ENCODE results near the gene EPN3. TPM values are rescaled to one million over a fixed set of nuclear protein-coding genes. Genes with fewer than 3 reads are reported as not detected.

EPN3 gene
- polyA plus RNA-seq, 1 of the 3 experiments (the other 2 are of a cell fraction): 0.05 TPM

- Histone ChIP-seq H3K79me2 (ENCODE audit: insufficient read depth) (no peaks in the 10 kb centered on the region), H3K9ac (no peak overlapping the region), H3K27ac (ENCODE audit: low read depth in 2 of 2, low read length in 1 of 2) (peak overlapping the region in 1 of 2 experiments; percentile 91; a peak in 2 of 4 replicates), H3K36me3 (replicated peaks in 1 of 2; ENCODE audit: control insufficient read depth in 1 of 2, insufficient read depth in 2 of 2, low read length in 1 of 2) (no peaks in the 10 kb centered on the region), H3K9me3 (no peaks in the 10 kb centered on the region), H3K4me3 (ENCODE audit: low read depth in 2 of 2, low read length in 1 of 2) (no peak overlapping the region; a peak in 1 of 4 replicates), H2AFZ (ENCODE audit: low read depth) (peak overlapping the region; percentile 30; the same call in 1 of the 2 replicates), H3K9me2 (no peaks in the 10 kb centered on the region), H3K27me3 (ENCODE audit: insufficient read depth) (peaks cover 31% of the 10 kb centered on the region), H3K4me2 (peak overlapping the region; percentile 39; the same call in 1 of the 2 replicates), H3K4me1 (ENCODE audit: control insufficient read depth in 1 of 2, insufficient read depth in 2 of 2, low read depth in 1 of 2, low read length in 1 of 2) (peaks cover 10 to 81% of the 10 kb centered on the region in 2 experiments), H3F3A (replicated peaks; ENCODE audit: insufficient read depth) (peaks cover 12% of the 10 kb centered on the region), H4K20me1 (ENCODE audit: insufficient read depth) (no peaks in the 10 kb centered on the region)
- TF ChIP-seq GATA2 (CRISPR knock-in tag; IDR thresholded peaks at IDR 0.05) (peak; percentile 89), EP300 (IDR thresholded peaks at IDR 0.05; ENCODE audit: borderline replicate concordance in 1 of 2, low read depth in 1 of 2, low read length in 1 of 2) (peak in 1 of 2 experiments; percentile 26; a peak in 1 of 4 replicates), RFX5 (IDR thresholded peaks at IDR 0.05; ENCODE audit: low read length) (no peak; the same call in 1 of the 2 replicates), MXI1 (IDR thresholded peaks at IDR 0.05; ENCODE audit: low read depth, low read length) (peak; percentile 95), CHD2 (IDR thresholded peaks at IDR 0.05; ENCODE audit: low read length, partially characterized antibody) (peak; percentile 28), FOXJ3 (CRISPR knock-in tag; IDR thresholded peaks at IDR 0.05) (no peak), ELF1 (IDR thresholded peaks at IDR 0.05) (no peak), MEF2A (IDR thresholded peaks at IDR 0.05; ENCODE audit: borderline replicate concordance, low read depth) (no peak), CTCF (IDR thresholded peaks at IDR 0.05) (no peak), USF2 (IDR thresholded peaks at IDR 0.05; ENCODE audit: borderline replicate concordance, low read depth, low read length) (peak; percentile 57; the same call in 1 of the 2 replicates), RXRA (IDR thresholded peaks at IDR 0.05; ENCODE audit: borderline replicate concordance, low read depth) (no peak), RAD21 (IDR thresholded peaks at IDR 0.05; ENCODE audit: low read length) (peak; percentile 36), USF1 (IDR thresholded peaks at IDR 0.05; ENCODE audit: borderline replicate concordance, low read depth) (peak; percentile 69; the same call in 1 of the 2 replicates), PBX3 (IDR thresholded peaks at IDR 0.05) (no peak), SIN3A (IDR thresholded peaks at IDR 0.05; ENCODE audit: borderline replicate concordance, low read depth, low read length) (no peak), MAX (IDR thresholded peaks at IDR 0.05; ENCODE audit: low read depth) (no peak)
- WGBS (ENCODE audit: low lambda C conversion rate): 43% methylated on average over 10 of the region's 10 CpGs
- DNase-seq: peak; percentile 94
- CTCF ChIA-PET: interaction anchor here (1.0 to 7.2 kb wide), 9 partner anchors 10 to 86 kb away, joined by 3 to 209 read pairs (median 4); no protein-coding TSS in a partner anchor
- POLR2A ChIA-PET: interaction anchor here (1.9 kb wide), 1 partner anchor 27 kb away, joined by 6 read pairs; no protein-coding TSS in a partner anchor
Observed at GRCh38 chr17:50565402-50566350, 33.1 kb downstream of the EPN3 start.
